Liver (tissue), 3 donors: Measurements from ENCODE around the gene RNPEPL1.

Experiments
- SP1 ChIP-seq: IDR thresholded peaks from 2 replicates; pipeline ENCODE4 v1.6.1; 2018; ENCODE audit warnings: antibody characterized with exemption, mild to moderate bottlenecking
- TAF1 ChIP-seq: conservative IDR thresholded peaks from 2 replicates; pipeline ENCODE4 v1.6.1; 2016; ENCODE audit warnings: antibody characterized with exemption, mild to moderate bottlenecking
- YY1 ChIP-seq: IDR thresholded peaks from 2 replicates; pipeline ENCODE4 v1.6.1; 2016; ENCODE audit warnings: antibody characterized with exemption, mild to moderate bottlenecking
- TF ChIP-seq, protein P1 (sequence below): fragments of 150-350 bp; IDR thresholded peaks from 2 replicates; pipeline ENCODE4 v1.5.1; 2017; ENCODE audit warnings: improper control_type of control experiment, low read depth, low read length; ENCODE audit not compliant: missing input control
- TF ChIP-seq, protein P2 (sequence below): IDR thresholded peaks from 2 replicates; pipeline ENCODE4 v1.6.1; 2016; ENCODE audit warnings: antibody characterized with exemption
- donor health status: healthy.
- donor health status: healthy.

- TF ChIP-seq, protein P1, sequence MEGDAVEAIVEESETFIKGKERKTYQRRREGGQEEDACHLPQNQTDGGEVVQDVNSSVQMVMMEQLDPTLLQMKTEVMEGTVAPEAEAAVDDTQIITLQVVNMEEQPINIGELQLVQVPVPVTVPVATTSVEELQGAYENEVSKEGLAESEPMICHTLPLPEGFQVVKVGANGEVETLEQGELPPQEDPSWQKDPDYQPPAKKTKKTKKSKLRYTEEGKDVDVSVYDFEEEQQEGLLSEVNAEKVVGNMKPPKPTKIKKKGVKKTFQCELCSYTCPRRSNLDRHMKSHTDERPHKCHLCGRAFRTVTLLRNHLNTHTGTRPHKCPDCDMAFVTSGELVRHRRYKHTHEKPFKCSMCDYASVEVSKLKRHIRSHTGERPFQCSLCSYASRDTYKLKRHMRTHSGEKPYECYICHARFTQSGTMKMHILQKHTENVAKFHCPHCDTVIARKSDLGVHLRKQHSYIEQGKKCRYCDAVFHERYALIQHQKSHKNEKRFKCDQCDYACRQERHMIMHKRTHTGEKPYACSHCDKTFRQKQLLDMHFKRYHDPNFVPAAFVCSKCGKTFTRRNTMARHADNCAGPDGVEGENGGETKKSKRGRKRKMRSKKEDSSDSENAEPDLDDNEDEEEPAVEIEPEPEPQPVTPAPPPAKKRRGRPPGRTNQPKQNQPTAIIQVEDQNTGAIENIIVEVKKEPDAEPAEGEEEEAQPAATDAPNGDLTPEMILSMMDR, result no peak
- TF ChIP-seq, protein P2, sequence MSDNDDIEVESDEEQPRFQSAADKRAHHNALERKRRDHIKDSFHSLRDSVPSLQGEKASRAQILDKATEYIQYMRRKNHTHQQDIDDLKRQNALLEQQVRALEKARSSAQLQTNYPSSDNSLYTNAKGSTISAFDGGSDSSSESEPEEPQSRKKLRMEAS, result no peak
- no peak for TF ChIP-seq SP1
- no peak for TF ChIP-seq TAF1
- TF ChIP-seq YY1, result no peak
Measured at GRCh38 chr2:240603081-240603835, 35.0 kb downstream of the RNPEPL1 start.
